ENCODE data around the gene AMDHD1. TPM values are rescaled to one million over a fixed set of nuclear protein-coding genes. Genes with fewer than 3 reads are reported as not detected.
"Not testable (repeated sequence)": the region's sequence is repeated elsewhere in the genome, so short reads cannot be mapped to it uniquely, and the experiment has no call there.

Gene AMDHD1
- total RNA-seq, 1 donor from 2014 or later, result 0.35 TPM

- ATAC-seq, result no peak
- no peak for DNase-seq
- intact Hi-C loops (cut with micrococcal nuclease), result no loop called here
Measured at GRCh38 chr12:95960241-95960640, 17.1 kb downstream of the AMDHD1 start.

DNA sequence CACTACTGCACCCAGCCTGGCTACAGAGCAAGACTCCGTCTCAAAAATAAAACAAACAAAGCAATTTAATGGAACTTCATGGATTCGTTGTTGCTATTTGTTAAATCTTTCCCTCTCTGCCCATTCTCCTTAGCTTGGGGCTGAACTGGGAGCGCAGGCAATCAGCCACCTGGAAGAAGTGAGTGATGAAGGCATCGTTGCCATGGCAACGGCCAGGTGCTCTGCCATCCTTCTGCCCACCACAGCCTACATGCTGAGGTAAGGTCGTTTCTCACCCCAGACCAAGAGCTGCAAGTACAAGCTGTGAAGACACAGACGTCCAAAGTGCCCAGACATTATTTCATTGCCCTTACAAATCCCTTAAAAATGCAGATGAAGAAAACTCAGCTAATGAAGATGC lies 19.1 kb downstream of the AMDHD1 start:
- intact Hi-C loops (cut with micrococcal nuclease), result no loop called here
- ATAC-seq (no peak), DNase-seq (no peak)

DNA sequence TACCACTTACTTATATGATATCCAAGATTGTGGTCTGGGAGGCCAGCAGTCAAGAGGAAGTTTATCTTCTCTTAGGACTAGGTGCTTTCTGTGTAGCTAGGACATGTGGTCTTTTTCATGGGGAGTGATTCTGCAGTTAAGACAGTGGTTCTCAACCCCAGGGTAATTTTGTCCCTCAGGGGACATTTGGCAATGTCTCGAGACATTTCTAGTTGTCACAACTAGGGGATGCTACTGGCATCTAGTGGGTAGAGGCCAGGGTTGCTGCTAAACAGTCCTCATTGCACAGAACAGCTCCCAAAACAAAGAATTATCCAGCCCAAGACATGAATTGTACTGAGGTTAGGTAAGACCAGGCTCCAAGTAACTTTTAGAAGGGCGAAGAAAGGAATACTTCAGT lies 20.0 kb downstream of the AMDHD1 start:
- DNase-seq, result no peak
- ATAC-seq, result no peak
- intact Hi-C loops (cut with micrococcal nuclease), result no loop called here

DNA sequence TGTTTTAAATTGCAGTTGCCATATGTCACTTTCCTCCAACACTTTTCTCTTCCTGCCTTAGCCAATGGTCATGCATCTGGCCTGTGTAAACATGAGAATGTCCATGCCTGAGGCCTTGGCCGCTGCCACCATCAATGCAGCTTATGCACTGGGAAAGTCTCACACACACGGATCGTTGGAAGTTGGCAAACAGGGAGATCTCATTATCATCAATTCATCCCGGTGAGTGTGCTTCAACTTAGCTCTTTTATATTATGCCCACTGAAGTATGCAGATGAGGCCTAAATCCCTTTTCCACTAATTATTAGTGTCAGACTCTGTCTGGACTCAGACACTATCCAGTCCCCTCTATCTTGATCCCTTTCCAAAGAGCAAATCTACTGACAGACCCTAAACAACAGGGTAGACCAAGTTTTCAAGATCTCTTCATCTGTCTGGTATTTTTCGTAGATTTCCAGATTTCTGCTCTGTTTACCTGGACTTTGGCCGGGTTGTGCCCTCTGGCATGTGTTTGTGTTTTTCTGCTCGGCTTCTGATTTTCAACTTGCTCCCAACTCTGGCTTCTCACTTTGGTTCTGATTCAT lies 23.2 kb downstream of the AMDHD1 start:
- ATAC-seq, result no peak
- intact Hi-C loops (cut with micrococcal nuclease), result no loop called here
- DNase-seq, result no peak

GRCh38 chr12:95967301-95967700 lies 24.2 kb downstream of the AMDHD1 start:
- DNase-seq (no peak), ATAC-seq (no peak)
- intact Hi-C loops (cut with micrococcal nuclease), result no loop called here

DNA sequence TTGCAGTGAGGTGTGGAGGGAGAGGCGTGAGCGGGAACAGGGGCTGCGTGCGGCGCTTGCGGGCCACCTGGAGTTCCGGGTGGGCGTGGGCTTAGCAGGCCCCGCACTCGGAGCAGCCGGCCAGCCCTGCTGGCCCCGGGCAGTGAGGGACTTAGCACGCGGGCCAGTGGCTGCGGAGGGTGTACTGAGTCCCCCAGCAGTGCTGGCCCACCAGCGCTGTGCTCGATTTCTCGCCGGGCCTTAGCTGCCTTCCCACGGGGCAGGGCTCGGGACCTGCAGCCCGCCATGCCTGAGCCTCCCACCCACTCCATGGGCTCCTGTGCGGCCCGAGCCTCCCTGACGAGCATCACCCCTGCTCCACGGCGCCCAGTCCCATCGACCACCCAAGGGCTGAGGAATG lies 26.0 kb downstream of the AMDHD1 start:
- intact Hi-C loops (cut with micrococcal nuclease); ATAC-seq; DNase-seq: not testable (repeated sequence)

GRCh38 chr12:95970905-95971304 lies 27.8 kb downstream of the AMDHD1 start:
- DNase-seq, result no peak
- intact Hi-C loops (cut with micrococcal nuclease), result no loop called here
- no peak for ATAC-seq

DNA sequence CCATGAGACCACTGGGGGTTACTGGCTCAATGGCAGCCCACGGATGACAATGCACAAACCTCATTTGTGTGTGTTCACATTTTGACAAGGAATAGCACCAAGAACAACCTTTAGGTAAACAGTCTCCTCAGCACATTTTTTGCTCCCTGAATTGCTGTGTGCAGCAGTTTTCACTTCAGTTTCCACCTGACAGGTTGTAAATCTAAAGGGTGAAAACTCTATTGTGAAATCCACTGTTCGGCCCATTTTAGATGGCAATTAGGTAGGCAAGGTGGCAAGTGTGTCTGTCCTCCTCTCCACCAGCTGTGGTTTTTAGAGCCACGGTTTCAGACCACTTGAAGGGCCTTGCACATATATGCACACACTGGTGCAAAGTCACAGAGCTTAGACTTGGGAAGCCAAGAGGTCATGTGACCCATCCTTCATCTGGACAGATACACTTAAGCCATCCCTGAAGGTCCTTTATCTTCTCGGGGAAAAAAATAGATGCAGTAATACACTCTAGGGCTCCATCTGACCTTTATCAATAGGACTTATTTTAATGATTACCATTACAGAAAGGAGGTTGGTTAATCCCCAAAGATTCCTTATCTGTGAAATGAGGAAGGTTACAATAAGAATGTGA lies 29.8 kb downstream of the AMDHD1 start:
- intact Hi-C loops (cut with micrococcal nuclease), result no loop called here
- ATAC-seq (no peak), DNase-seq (no peak)

GRCh38 chr12:95974358-95974757 lies 31.2 kb downstream of the AMDHD1 start:
- ATAC-seq (no peak), DNase-seq (no peak)
- intact Hi-C loops (cut with micrococcal nuclease), result no loop called here

- no peak for ATAC-seq
- intact Hi-C loops (cut with micrococcal nuclease), result no loop called here
- DNase-seq, result no peak
Measured at GRCh38 chr12:95975491-95975890, 32.4 kb downstream of the AMDHD1 start.

GRCh38 chr12:95976416-95976832 lies 33.3 kb downstream of the AMDHD1 start:
- DNase-seq, result no peak
- intact Hi-C loops (cut with micrococcal nuclease), result no loop called here

GRCh38 chr12:95977764-95978305 lies 34.7 kb downstream of the AMDHD1 start:
- ATAC-seq (no peak), DNase-seq (no peak)
- intact Hi-C loops (cut with micrococcal nuclease), result no loop called here

More at GRCh38 chr12:95976416-95976832, 33.3 kb downstream of the AMDHD1 start:
- ATAC-seq, result no peak

DNA sequence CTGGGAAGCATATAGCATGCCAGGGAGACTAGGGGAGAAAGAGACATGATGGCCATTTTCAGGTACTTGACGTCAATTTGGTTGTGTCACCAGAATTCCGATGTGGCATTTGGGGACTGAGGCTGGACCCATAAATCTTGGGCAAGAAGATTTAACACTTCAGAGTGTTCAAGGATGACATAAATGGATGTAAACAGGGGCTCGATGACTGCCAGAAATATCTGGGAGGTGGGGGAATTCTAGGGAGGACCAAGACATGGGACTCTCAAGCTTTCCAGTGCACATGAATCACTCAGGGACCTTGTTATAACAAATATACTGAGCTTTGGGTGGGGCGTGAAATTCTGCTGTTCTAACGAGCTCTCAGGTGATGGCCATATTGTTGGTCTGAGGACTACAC lies 35.2 kb downstream of the AMDHD1 start:
- intact Hi-C loops (cut with micrococcal nuclease), result no loop called here
- ATAC-seq (no peak), DNase-seq (no peak)

DNA sequence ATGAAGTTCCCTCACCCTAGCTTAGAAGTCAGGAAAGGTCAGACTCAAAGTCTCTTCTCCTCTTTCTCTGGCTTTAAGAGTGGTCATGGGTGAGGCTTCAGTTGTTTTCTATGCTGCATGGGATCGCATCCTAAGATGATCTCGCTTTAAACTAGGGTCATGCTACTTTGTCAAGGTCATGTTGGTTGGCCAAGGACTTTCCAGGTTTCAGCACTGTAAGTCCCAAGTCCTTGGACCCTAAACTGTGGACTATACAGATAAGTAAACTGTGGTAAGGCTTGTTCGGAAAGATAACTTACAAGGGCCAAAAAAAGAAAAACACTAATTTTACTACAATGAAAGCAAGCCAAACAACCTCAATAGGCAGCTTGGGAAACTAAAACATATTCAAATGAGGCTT lies 35.6 kb downstream of the AMDHD1 start:
- intact Hi-C loops (cut with micrococcal nuclease), result no loop called here
- no peak for DNase-seq
- ATAC-seq, result no peak

- ATAC-seq (no peak), DNase-seq (no peak)
- intact Hi-C loops (cut with micrococcal nuclease), result no loop called here
Measured at GRCh38 chr12:95980437-95980836, 37.3 kb downstream of the AMDHD1 start.

DNA sequence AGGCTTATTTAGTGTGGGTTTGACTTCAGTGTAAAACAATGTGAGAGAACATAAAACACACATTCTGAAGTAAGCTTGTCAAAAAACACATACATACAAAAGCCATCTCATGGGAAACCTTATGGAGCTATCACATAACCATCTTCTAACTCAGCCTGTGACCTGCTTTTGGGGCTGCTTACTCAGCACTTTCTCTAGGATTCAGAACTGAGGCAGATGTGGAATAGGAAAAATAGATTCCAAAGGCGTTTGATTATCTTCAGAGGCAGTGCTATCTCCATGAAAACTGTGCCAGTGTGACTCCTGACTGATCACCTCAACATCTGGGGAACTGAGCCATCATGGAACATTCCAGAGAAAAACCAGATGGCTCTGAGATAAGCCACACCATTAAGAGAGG lies 39.5 kb downstream of the AMDHD1 start:
- DNase-seq (no peak), ATAC-seq (no peak)
- intact Hi-C loops (cut with micrococcal nuclease), result no loop called here

DNA sequence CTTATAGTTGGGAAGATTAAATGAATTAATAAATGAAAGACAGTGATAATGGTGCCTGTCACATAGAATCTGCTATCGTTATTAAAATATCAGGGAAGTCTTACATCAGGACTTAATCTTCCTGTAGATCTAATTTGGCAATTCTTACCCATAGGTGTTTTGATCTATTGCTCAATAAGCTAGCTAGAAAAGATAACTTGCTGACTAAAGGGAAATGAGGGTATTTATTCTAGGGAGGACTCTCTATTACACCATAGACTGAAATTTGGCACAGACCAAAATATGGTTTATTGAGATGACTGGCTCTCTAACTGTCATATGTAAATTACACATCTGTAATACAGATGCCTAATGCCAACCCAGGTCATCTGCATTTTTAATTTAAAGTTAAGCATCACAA lies 41.6 kb downstream of the AMDHD1 start:
- no peak for ATAC-seq
- intact Hi-C loops (cut with micrococcal nuclease), result no loop called here

GRCh38 chr12:95986635-95987570 lies 43.8 kb downstream of the AMDHD1 start:
- no peak for ATAC-seq
- intact Hi-C loops (cut with micrococcal nuclease), result no loop called here
- no peak for DNase-seq

More for the DNA sequence above, 41.6 kb downstream of the AMDHD1 start:
- DNase-seq, result no peak

GRCh38 chr12:95988506-95989275 lies 45.6 kb downstream of the AMDHD1 start:
- intact Hi-C loops (cut with micrococcal nuclease), result no loop called here
- DNase-seq (no peak), ATAC-seq (no peak)
